Epithelial cell of esophagus (primary cell): ENCODE measurements around the gene CACHD1.

ENCODE experiments used
- DNase-seq: peaks from one replicate; pipeline ENCODE4 v3.0.0; 2010; ENCODE audit warnings: low read depth
- H3K4me3 ChIP-seq: 2 replicates; pipeline ENCODE4 v1.5.1; 2011; ENCODE audit warnings: mild to moderate bottlenecking, low read length, control low read depth
- CTCF ChIP-seq: IDR thresholded peaks from 2 replicates; pipeline ENCODE4 v1.5.1; 2011; ENCODE audit warnings: low read depth, mild to moderate bottlenecking, low read length, control low read depth, inconsistent platforms; ENCODE audit not compliant: insufficient read depth; ENCODE audit errors: missing control alignments

The CACHD1 gene

GRCh38 chr1:64540265-64540791 is 70.4 kb downstream of the CACHD1 start:
- no peak overlapping the region for H3K4me3 ChIP-seq
- peak; percentile 50 for DNase-seq
- no peak for TF ChIP-seq CTCF

- no peak overlapping the region for H3K4me3 ChIP-seq
- no peak for TF ChIP-seq CTCF
- no peak for DNase-seq
These were observed 72.2 kb downstream of the CACHD1 start for GRCh38 chr1:64542118-64542517.

GRCh38 chr1:64543831-64544230 is 73.9 kb downstream of the CACHD1 start:
- TF ChIP-seq CTCF, result no peak
- no peak overlapping the region for H3K4me3 ChIP-seq
- DNase-seq, result no peak

- no peak overlapping the region for H3K4me3 ChIP-seq
- no peak for TF ChIP-seq CTCF
- peak; percentile 10 for DNase-seq
These were observed 75.4 kb downstream of the CACHD1 start for GRCh38 chr1:64545118-64545843.

GRCh38 chr1:64546013-64546412 is 76.1 kb downstream of the CACHD1 start:
- no peak overlapping the region for H3K4me3 ChIP-seq
- DNase-seq, result no peak
- no peak for TF ChIP-seq CTCF

GRCh38 chr1:64549464-64550239 is 79.7 kb downstream of the CACHD1 start:
- H3K4me3 ChIP-seq, result no peak overlapping the region
- TF ChIP-seq CTCF, result no peak
- DNase-seq, result peak; percentile 49
